Stimulated activated CD4-positive, alpha-beta T cell treated with anti-CD3 and anti-CD28 coated beads, Interleukin-12 subunit alpha, Interleukin-12 subunit beta, amount 100 ng/mL, for 4 hours (primary cell): ENCODE measurements around the gene EEA1.

ENCODE experiments used
- DNase-seq: peaks from one replicate; pipeline ENCODE4 v3.0.0-alpha.2; 2020

The EEA1 gene

GRCh38 chr12:92740411-92740810 is 188.7 kb downstream of the EEA1 start:
- DNase-seq = no peak

- no peak for DNase-seq
These were observed 190.0 kb downstream of the EEA1 start for GRCh38 chr12:92739113-92739512.

GRCh38 chr12:92737855-92738850 is 190.9 kb downstream of the EEA1 start:
- no peak for DNase-seq

- no peak for DNase-seq
These were observed 192.5 kb downstream of the EEA1 start for GRCh38 chr12:92736605-92737004.

- no peak for DNase-seq
These were observed 193.9 kb downstream of the EEA1 start for GRCh38 chr12:92735131-92735721.

GRCh38 chr12:92733661-92734060 is 195.4 kb downstream of the EEA1 start:
- DNase-seq = no peak

- no peak for DNase-seq
These were observed 195.9 kb downstream of the EEA1 start for GRCh38 chr12:92733181-92733580.

- DNase-seq = no peak
These were observed 196.4 kb downstream of the EEA1 start for GRCh38 chr12:92732716-92733115.

- no peak for DNase-seq
These were observed 196.9 kb downstream of the EEA1 start for GRCh38 chr12:92732216-92732615.

GRCh38 chr12:92730758-92731157 is 198.3 kb downstream of the EEA1 start:
- DNase-seq = no peak

GRCh38 chr12:92729773-92730305 is 199.3 kb downstream of the EEA1 start:
- no peak for DNase-seq

- no peak for DNase-seq
These were observed 202.2 kb downstream of the EEA1 start for GRCh38 chr12:92726850-92727249.

- no peak for DNase-seq
These were observed 206.2 kb downstream of the EEA1 start for GRCh38 chr12:92722897-92723296.

GRCh38 chr12:92721656-92722055 is 207.4 kb downstream of the EEA1 start:
- no peak for DNase-seq

- no peak for DNase-seq
These were observed 208.0 kb downstream of the EEA1 start for GRCh38 chr12:92721130-92721529.
